ENCODE data around the gene TRIM43B. TPM values are rescaled to one million over a fixed set of nuclear protein-coding genes. Genes with fewer than 3 reads are reported as not detected.
"Not testable (repeated sequence)": the region's sequence is repeated elsewhere in the genome, so short reads cannot be mapped to it uniquely, and the experiment has no call there.

The TRIM43B gene
- total RNA-seq, 1 donor from 2014 or later: not detected

- Mint-ChIP-seq H3K36me3 (ENCODE audit: unreplicated experiment) (no peaks in the 10 kb centered on the region), H3K4me3 (ENCODE audit: unreplicated experiment) (no peak overlapping the region), H3K9me3 (ENCODE audit: unreplicated experiment) (no peaks in the 10 kb centered on the region), H3K4me1 (ENCODE audit: unreplicated experiment) (no peaks in the 10 kb centered on the region), H3K27me3 (ENCODE audit: unreplicated experiment) (peaks cover 14% of the 10 kb centered on the region), H3K27ac (ENCODE audit: unreplicated experiment) (no peak overlapping the region)
- DNase-seq (ENCODE audit: extremely low spot score, unreplicated experiment): no peak
- no peak for TF ChIP-seq CTCF (IDR thresholded peaks at IDR 0.05)
Observed at GRCh38 chr2:95505222-95505621, 20.7 kb upstream of the TRIM43B start.

- Mint-ChIP-seq H3K36me3 (ENCODE audit: unreplicated experiment) (no peaks in the 10 kb centered on the region), H3K27ac (ENCODE audit: unreplicated experiment) (no peak overlapping the region), H3K27me3 (ENCODE audit: unreplicated experiment) (peaks cover 17% of the 10 kb centered on the region), H3K9me3 (ENCODE audit: unreplicated experiment) (no peaks in the 10 kb centered on the region), H3K4me1 (ENCODE audit: unreplicated experiment) (no peaks in the 10 kb centered on the region), H3K4me3 (ENCODE audit: unreplicated experiment) (no peak overlapping the region)
- no peak for TF ChIP-seq CTCF (IDR thresholded peaks at IDR 0.05)
- no peak for DNase-seq (ENCODE audit: extremely low spot score, unreplicated experiment)
Observed at GRCh38 chr2:95500854-95501253, 16.3 kb upstream of the TRIM43B start.

GRCh38 chr2:95492076-95492475 lies 7.5 kb upstream of the TRIM43B start:
- DNase-seq (ENCODE audit: extremely low spot score, unreplicated experiment); H3K27me3 Mint-ChIP-seq (ENCODE audit: unreplicated experiment); H3K4me1 Mint-ChIP-seq (ENCODE audit: unreplicated experiment); H3K9me3 Mint-ChIP-seq (ENCODE audit: unreplicated experiment); H3K27ac Mint-ChIP-seq (ENCODE audit: unreplicated experiment); H3K4me3 Mint-ChIP-seq (ENCODE audit: unreplicated experiment); H3K36me3 Mint-ChIP-seq (ENCODE audit: unreplicated experiment): not testable (repeated sequence)

GRCh38 chr2:95475025-95475424 lies 9.5 kb downstream of the TRIM43B start:
- H3K9me3 Mint-ChIP-seq (ENCODE audit: unreplicated experiment); H3K36me3 Mint-ChIP-seq (ENCODE audit: unreplicated experiment); DNase-seq (ENCODE audit: extremely low spot score, unreplicated experiment); H3K27me3 Mint-ChIP-seq (ENCODE audit: unreplicated experiment); H3K27ac Mint-ChIP-seq (ENCODE audit: unreplicated experiment); H3K4me3 Mint-ChIP-seq (ENCODE audit: unreplicated experiment); H3K4me1 Mint-ChIP-seq (ENCODE audit: unreplicated experiment): not testable (repeated sequence)

GRCh38 chr2:95467984-95468383 lies 16.6 kb downstream of the TRIM43B start:
- not testable (repeated sequence) for H3K27ac Mint-ChIP-seq (ENCODE audit: unreplicated experiment); H3K36me3 Mint-ChIP-seq (ENCODE audit: unreplicated experiment); H3K9me3 Mint-ChIP-seq (ENCODE audit: unreplicated experiment); H3K4me3 Mint-ChIP-seq (ENCODE audit: unreplicated experiment); H3K4me1 Mint-ChIP-seq (ENCODE audit: unreplicated experiment); DNase-seq (ENCODE audit: extremely low spot score, unreplicated experiment); H3K27me3 Mint-ChIP-seq (ENCODE audit: unreplicated experiment)

GRCh38 chr2:95466572-95466971 lies 18.0 kb downstream of the TRIM43B start:
- not testable (repeated sequence) for H3K4me1 Mint-ChIP-seq (ENCODE audit: unreplicated experiment); H3K36me3 Mint-ChIP-seq (ENCODE audit: unreplicated experiment); H3K9me3 Mint-ChIP-seq (ENCODE audit: unreplicated experiment); H3K27ac Mint-ChIP-seq (ENCODE audit: unreplicated experiment); H3K4me3 Mint-ChIP-seq (ENCODE audit: unreplicated experiment); DNase-seq (ENCODE audit: extremely low spot score, unreplicated experiment); H3K27me3 Mint-ChIP-seq (ENCODE audit: unreplicated experiment)

- H3K4me3 Mint-ChIP-seq (ENCODE audit: unreplicated experiment); H3K27ac Mint-ChIP-seq (ENCODE audit: unreplicated experiment); H3K36me3 Mint-ChIP-seq (ENCODE audit: unreplicated experiment); DNase-seq (ENCODE audit: extremely low spot score, unreplicated experiment); H3K27me3 Mint-ChIP-seq (ENCODE audit: unreplicated experiment); H3K4me1 Mint-ChIP-seq (ENCODE audit: unreplicated experiment); H3K9me3 Mint-ChIP-seq (ENCODE audit: unreplicated experiment): not testable (repeated sequence)
Observed at GRCh38 chr2:95463292-95463691, 21.3 kb downstream of the TRIM43B start.

GRCh38 chr2:95445317-95445716 lies 39.2 kb downstream of the TRIM43B start:
- not testable (repeated sequence) for H3K4me1 Mint-ChIP-seq (ENCODE audit: unreplicated experiment); H3K9me3 Mint-ChIP-seq (ENCODE audit: unreplicated experiment); DNase-seq (ENCODE audit: extremely low spot score, unreplicated experiment); H3K27ac Mint-ChIP-seq (ENCODE audit: unreplicated experiment); H3K27me3 Mint-ChIP-seq (ENCODE audit: unreplicated experiment); H3K4me3 Mint-ChIP-seq (ENCODE audit: unreplicated experiment); H3K36me3 Mint-ChIP-seq (ENCODE audit: unreplicated experiment)

- H3K36me3 Mint-ChIP-seq (ENCODE audit: unreplicated experiment); H3K9me3 Mint-ChIP-seq (ENCODE audit: unreplicated experiment); H3K4me1 Mint-ChIP-seq (ENCODE audit: unreplicated experiment); H3K27ac Mint-ChIP-seq (ENCODE audit: unreplicated experiment); DNase-seq (ENCODE audit: extremely low spot score, unreplicated experiment); H3K27me3 Mint-ChIP-seq (ENCODE audit: unreplicated experiment); H3K4me3 Mint-ChIP-seq (ENCODE audit: unreplicated experiment): not testable (repeated sequence)
Observed at GRCh38 chr2:95442474-95443099, 42.0 kb downstream of the TRIM43B start.

- DNase-seq (ENCODE audit: extremely low spot score, unreplicated experiment); H3K4me3 Mint-ChIP-seq (ENCODE audit: unreplicated experiment); H3K36me3 Mint-ChIP-seq (ENCODE audit: unreplicated experiment); H3K9me3 Mint-ChIP-seq (ENCODE audit: unreplicated experiment); H3K27me3 Mint-ChIP-seq (ENCODE audit: unreplicated experiment); H3K27ac Mint-ChIP-seq (ENCODE audit: unreplicated experiment); H3K4me1 Mint-ChIP-seq (ENCODE audit: unreplicated experiment): not testable (repeated sequence)
Observed at GRCh38 chr2:95435872-95436209, 48.7 kb downstream of the TRIM43B start.
